ENCODE data around the gene CXCL8.
"Not testable (repeated sequence)": the region's sequence is repeated elsewhere in the genome, so short reads cannot be mapped to it uniquely, and the experiment has no call there.

Gene CXCL8

DNA sequence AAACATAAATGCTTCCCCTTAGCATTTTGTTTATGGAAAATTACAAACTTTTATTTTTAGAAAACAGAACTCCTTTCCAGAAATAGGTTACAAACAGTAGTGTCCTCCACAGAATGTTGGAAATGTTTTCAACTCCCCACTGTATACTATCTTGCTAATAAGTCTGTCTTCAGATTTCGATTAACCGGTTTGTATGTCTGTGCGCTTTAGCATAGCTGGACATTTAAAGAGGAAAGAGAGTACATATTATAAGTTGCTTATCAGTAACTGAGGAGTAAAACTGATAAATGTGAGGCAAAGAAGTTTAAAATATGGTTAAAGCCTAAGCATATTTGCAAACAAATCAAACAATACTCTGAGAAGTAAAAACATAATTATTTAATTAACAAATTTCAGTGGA, 3.4 kb downstream of the CXCL8 start:
- no peak for DNase-seq (ENCODE audit: low spot score)

DNA sequence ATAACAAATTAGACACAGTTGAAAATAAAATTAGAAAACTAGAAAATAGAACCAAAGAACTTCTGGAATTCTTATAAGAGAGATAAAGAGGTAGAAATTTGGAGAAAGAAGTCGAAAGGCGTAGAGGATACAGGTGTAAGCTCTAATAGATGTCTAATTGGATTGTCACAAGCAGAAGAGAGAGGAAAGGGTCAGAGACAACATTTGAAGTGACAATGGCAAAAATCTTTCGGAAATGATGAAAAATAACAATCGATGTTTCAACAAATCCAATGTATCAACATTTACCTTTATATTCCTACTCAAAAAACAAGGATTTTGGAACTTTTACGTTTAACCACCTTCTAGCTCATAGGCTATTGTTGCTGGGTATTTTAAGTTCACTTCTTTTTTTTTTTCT, 3.8 kb downstream of the CXCL8 start:
- no peak for DNase-seq (ENCODE audit: low spot score)

DNA sequence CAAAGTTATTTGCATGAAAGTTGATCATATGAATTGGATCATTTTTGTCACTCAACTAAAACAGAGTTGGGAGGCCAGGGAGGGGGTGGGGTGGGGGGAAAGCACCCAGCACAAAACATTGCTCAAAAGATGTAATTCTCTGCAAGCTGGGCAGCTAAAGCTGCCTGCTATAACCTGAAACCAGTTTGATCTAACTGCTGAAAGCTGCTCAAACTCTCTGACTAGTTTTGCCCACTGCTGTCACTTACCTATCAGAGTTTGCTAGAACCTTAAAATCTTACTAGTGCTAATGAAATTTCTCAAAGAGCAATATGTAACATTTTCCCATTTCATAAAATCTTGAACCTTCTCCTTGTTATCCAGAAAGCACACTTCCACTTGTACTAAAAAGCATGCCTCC, 10.4 kb downstream of the CXCL8 start:
- DNase-seq (ENCODE audit: low spot score): no peak

DNA sequence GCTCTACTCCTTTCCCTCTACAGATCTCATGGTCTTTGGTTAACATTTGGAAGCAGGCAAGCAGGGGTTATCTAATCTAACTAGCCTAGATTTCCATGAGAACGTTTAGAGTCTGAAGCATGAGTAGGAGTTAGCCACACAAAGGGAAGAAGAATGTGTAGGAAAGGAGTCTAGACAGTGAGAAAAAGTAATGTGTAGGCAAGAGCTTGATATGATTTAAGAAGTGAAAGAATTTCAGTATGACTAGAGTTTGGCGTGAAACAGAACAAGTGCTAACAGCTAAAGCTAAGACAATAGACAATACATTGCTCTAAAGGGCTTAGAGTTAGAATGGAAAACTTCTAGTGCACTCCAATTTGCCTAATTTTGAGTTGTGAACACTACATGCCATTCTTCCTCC, 10.8 kb downstream of the CXCL8 start:
- DNase-seq (ENCODE audit: low spot score): no peak

DNA sequence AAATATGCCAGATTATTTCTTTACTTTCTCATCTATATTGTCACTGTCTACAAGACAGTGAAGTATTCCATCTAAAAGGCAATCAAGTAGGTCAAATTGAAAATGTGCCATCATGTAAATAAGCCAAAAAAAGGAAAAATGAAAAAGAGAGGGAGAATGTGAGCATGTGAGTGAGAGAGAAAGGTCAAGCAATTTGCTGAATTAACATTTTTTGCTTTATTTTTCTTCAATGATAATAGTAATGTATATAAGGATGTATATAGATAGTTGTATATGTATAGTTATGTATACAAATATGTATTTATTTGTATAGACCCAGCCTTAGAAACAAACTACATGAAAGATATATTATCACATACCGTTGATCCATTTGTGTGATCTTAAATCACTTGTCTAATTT, 11.5 kb downstream of the CXCL8 start:
- no peak for DNase-seq (ENCODE audit: low spot score)

DNA sequence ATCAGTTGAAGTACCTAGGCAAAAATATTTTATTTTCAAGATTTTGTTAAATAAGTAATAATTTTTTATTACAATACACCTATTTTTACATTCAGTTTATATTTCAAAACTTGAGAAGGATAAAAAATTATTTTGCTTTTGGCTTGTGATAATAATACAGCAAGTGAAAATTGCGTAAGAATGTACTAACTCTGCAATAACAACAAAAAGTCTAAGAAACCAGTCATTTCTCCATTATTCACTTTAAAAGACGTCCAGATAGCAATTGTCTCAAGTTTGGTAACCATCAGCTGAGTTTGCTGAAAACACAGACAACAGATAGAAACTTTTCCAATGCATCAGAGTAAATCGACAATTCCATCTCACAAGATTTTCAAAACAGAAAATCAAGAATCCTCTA, 12.1 kb downstream of the CXCL8 start:
- no peak for DNase-seq (ENCODE audit: low spot score)

DNA sequence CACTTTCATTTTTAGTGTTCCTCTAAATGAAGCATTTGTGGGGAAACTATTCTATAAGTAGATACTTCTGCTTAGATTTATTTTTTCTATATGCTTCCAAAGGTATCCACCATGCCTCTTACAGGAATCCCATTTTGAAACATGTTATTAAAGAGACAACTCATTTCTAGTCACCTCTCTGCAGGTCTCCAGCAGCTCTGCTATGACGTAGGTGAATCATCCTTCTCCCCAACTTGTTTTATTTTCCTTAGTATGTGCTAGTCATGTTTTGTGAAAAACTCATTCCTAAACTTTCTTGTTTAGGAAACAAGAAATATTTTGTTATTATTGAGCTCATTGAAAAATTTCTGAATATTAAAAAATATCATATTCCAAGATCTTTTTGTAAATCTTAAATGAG, 12.8 kb downstream of the CXCL8 start:
- DNase-seq (ENCODE audit: low spot score): no peak

DNA sequence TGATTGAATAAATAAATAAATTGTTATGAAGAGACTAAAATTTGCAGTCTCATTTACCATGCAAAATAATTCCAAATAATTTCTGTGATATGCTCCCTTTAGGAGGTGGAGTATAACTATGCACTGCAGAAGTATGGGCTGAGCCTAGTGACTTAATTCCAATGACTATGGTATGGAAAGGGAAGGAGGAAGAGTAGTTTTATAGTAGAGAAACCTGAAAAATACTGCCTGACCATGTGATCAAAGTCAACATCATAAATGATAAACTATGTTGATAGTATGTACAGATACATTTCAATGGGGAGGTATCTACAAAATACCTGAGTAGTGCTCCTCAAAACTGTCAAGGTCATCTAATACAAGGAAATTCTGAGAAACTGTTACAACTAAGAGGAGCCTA, 14.6 kb downstream of the CXCL8 start:
- DNase-seq (ENCODE audit: low spot score): no peak

DNA sequence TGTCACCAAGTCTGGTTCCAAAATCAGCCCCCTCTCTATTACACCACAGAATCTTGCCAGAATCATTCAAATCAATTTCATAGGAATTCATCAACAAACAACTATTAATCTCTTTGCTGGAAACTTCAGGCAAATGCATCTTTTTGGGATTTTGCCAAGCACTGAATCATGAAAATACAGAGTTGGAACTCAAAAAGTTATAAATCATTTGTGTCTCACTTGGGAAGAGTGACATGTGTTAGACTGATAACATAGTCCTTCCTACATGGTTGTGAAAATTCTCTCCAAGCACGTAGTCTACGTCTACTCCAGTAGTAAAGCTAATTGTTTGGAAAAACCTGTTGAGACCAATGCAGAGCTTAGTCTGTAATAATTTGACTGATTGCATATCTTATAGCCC, 19.0 kb downstream of the CXCL8 start:
- DNase-seq (ENCODE audit: low spot score): no peak

DNA sequence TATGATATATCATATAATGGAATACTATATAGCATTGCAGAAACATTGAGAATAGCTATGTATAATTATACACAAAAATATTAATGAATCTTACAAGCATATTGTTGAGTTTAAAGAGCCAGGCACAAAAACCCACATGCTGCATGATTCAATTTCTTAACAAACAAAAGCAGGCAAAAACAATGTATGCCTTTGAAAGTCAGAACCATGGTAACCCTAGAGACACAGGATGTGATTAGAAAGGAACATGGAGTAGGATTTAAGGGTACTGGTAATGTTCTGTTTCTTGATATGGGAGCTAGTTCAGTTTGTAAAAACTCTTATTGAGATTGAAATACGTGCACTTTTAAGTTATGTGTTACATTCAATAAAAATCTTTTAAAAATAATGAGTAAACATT, 21.5 kb downstream of the CXCL8 start:
- no peak for DNase-seq (ENCODE audit: low spot score)

DNA sequence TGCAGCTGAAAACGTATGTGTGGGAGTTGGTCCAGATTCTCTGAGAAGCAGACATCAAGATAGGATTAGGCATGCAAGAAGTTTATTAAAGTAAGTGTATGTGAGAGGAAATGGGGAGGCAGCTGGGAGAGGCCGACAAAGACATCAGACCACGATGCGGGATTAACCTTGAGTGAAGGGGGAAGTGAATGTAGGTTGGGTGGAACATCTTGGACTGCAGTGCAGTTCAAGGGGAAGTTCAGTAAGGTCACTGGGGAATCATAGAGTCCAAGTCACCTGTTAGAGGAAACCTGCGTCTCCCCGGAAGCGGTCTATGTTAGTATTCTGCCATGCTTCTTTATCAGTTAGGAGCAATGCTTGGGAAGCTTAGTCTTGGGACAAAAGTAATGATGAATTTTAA, 22.0 kb downstream of the CXCL8 start:
- DNase-seq (ENCODE audit: low spot score): no peak

DNA sequence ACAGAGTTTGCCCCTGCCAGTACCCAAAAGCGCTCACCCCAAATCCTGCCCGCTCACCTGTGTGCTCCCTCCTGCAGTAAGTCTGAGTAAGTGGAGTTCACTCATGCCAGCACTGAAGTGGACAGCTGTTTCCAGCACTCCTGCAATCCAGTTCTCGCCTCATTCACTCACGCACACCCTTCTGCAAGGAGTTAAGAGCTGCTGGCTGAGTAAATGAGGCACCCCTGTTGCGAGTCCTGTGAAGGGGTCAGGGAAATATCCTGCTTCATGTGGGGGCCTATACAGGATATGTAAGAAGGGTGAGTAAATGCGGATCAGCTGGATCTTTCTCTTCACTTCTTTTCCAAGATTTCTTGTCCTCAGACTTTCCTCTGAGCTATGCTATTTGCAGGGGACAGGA, 23.5 kb downstream of the CXCL8 start:
- DNase-seq (ENCODE audit: low spot score): no peak

DNA sequence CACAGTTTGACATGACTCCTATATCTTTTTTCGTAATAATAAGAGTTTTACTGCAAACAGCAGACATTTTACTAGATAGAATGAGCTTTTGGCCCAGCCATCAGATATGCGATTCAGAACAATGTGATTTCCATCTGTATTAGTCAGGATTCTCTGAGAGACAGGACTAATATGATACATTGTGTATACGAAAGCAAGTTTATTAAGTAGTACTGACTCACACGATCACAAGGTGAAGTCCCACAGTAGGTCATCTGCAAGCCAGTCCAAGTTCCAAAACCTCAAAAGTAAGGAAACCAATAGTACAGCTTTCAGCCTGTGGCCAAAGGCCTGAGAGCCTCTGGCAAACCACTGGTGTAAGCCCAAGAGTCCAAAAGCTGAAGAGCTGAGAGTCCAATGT, 24.1 kb downstream of the CXCL8 start:
- no peak for DNase-seq (ENCODE audit: low spot score)

DNA sequence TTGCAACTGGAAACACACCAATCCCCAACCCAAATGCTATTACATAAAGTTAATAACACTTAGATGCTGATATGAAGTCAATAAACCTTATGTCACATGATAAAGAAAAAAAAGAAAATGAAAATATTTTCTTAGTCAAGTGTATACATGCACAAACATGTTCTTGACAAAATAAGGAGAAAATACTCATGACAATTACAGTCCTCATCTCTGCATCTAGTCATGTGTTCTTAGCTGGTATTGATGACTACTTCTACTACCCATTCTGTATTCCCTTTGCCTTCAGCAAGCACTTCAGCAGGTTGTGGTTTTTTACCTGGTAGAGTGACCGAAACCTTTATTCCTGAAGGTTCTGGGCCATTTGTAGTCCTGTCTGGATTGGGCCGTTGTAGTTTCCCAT, 24.9 kb downstream of the CXCL8 start:
- DNase-seq (ENCODE audit: low spot score): no peak

DNA sequence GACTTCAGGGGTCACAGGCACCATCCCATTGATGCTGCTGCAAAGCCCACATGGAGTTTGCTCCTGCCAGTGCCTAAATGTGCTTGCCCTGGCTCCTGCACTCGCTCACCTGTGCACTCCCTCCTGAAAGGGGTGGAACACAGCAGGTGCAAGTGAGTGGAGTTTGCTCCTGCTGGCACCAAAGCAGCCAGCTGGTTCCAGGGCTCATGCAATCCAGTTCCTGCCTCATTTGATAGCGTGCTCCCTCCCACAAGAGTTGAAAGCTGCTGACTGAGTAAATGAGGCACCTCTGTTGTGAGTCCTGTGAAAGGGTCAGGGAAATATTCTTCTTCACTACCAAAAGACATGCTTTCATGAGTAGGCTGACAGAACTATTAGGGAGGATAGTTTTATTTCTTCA, 30.5 kb downstream of the CXCL8 start:
- DNase-seq (ENCODE audit: low spot score): no peak

DNA sequence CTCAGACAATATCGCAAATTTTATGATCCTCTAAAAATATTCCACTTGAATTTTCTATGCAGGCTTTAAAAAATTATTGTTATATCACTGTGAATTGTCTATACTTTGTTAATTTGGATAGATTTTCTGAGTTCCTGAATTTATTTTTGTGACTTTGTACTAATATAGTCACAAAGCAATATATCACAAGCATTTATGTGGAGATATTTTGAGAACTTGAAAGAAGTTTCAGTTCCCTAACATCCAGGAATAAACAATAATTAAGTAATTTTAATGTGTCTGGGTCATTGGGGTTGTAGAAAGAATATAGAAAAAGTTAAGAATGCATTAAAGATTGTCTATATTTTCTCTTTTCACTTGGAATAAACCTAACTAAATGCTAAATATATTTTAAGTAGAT, 32.0 kb downstream of the CXCL8 start:
- no peak for DNase-seq (ENCODE audit: low spot score)

DNA sequence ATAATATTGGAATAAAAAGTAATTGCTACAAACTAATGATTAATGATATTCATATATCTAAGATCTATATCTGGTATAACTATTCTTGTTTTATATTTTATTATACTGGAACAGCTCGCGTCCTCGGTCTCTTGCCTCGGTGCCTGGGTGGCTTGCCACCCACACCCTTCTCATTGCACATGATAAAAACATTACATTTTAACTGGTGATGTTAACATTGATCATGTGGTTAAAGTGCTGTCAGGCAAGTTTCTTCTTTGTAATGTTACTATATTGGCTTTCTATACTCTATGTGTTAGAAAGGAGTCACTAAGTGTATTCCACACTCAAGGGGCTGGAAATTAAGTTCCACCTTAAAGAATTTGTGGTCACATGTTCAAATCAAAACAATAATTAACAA, 34.0 kb downstream of the CXCL8 start:
- DNase-seq (ENCODE audit: low spot score): not testable (repeated sequence)

DNA sequence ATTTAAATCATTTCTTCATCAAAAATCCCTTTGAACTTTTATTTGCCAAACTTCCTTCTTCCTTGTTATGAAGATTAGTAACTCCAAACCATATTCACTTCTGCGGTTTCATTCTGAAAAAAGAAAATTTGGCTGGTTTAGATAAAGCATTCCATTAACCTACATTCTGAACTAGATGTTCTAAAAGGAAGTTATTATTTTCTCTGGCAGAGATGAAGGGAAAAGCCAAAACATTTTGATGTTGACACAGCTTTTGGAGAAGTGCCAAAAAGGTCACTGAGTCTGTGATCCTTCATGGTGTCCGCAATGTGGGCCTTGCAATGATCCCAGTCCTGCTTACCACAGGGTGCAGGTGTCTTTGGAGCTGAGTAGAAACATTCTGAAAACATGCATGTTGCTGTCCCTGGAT, 36.0 kb downstream of the CXCL8 start:
- DNase-seq (ENCODE audit: low spot score): peak; percentile 2

DNA sequence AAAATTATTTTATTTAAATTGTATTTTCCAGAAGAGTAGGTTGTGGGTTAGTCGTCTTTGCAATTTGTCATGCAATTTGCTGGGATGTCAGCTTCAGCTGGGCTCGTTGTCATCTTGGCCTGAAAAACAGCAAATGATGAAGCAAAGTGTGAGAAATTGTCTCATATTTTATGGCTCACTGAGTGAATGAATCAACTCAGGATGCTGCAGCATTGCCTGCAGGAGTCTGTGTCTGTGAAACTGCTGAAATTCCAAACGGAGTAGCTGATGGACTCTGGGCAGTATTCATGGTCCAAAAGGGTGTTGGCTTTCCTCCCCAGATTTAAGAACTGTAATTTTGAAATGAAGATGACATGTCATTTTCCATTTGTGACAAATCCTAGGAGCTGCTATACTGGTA, 37.2 kb downstream of the CXCL8 start:
- no peak for DNase-seq (ENCODE audit: low spot score)

DNA sequence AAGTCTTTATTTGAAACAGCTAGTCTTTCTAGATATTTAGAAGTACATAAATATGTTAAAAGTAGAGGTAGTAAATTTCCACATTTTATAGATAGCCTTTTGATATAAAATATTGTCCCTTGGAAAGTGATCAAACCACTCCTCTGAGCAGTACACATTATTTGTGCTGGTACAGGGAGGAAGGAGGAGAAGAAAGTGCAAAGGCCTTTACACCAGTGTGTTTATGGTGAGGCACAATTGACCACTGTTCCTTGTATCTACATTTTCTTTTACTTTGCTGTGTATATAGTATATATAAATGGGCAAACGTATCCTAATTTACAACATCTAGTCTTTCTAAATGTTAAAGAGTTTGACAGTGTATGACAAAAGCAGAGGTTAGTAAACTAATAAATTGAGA, 39.9 kb downstream of the CXCL8 start:
- no peak for DNase-seq (ENCODE audit: low spot score)

DNA sequence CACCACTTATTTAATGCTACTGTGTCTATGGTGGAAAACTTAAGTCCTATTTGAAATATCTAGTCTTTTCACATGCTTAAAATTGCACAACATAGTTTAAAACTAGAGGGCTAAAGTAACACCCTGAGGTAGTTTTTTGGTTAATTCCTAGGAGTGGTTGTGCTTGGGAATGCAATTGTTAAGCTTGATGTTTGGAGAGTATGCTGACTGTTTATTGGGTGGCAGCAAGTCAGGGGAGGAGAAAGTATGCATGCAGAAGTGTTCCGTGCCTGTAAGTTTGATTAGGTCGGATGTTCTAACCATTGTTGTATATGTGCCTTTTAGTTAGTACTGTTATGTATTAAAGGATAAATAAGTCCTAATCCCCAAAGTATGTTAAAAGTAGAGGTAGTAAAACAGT, 40.5 kb downstream of the CXCL8 start:
- no peak for DNase-seq (ENCODE audit: low spot score)

DNA sequence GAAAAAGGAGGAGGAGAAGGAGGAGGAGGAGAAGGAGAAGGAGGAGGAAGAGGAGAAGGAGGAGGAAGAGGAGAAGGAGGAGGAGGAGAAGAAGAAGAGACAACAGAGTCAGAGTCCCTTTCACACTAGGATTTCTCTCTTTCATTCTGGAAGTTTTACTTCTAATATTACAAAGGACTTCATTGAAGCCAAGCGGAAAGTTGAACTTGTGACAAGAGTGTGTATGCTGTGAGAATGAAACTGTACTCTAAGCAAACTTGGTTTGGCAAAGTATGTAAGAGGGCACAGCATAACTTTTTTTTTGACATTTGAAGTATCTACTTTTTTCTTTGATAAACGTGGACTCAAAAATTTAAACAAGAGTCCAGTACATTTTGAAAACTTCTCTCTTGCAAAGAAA, 48.0 kb downstream of the CXCL8 start:
- DNase-seq (ENCODE audit: low spot score): no peak

Measured in AG08396 (cell line).